Measurements from ENCODE around the gene MIGA1.

MIGA1 gene

DNA sequence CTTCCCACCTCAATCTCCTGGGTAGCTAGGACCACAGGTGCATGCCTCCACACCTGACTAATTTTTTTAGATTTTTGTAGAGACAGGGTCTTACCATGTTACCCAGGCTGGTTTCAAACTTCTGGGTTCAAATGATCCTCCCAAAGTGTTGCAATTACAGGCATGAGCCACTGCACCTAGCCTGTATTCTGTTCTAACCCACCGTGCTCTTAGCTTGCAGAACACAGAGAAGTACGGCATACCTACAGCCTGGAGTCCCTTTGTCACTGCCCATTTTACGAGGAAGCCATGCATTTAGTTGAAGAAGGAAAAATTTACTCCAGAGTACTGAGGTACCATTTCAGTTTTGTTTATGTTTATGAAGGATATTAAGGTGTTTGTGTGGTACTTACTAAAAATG, 79.3 kb downstream of the MIGA1 start:
- Histone ChIP-seq H3K9me3 (ENCODE audit: control extremely low read depth in 1 of 5, control insufficient read depth in 4 of 5, insufficient read depth in 2 of 5, low read depth in 1 of 5, low read length in 4 of 5) (peaks cover 0 to 13% (median 0%) of the 10 kb centered on the region in 5 experiments), H3K36me3 (ENCODE audit: control insufficient read depth in 4 of 4, insufficient read depth in 4 of 4, low read length in 3 of 4) (peaks cover 2 to 32% (median 18%) of the 10 kb centered on the region in 4 experiments), H3K4me1 (ENCODE audit: control extremely low read depth in 1 of 4, control insufficient read depth in 4 of 4, insufficient read depth in 4 of 4, low read length in 3 of 4) (no peaks in the 10 kb centered on the region), H3K27ac (ENCODE audit: insufficient read depth in 1 of 2, low read depth in 1 of 2, low read length in 2 of 2, poor library complexity in 1 of 2, severe bottlenecking in 2 of 2) (no peak overlapping the region), H3K27me3 (replicated peaks in 2 of 5; ENCODE audit: control insufficient read depth in 4 of 5, insufficient read depth in 5 of 5, low read length in 4 of 5) (no peaks in the 10 kb centered on the region), H3K4me3 (ENCODE audit: control insufficient read depth in 1 of 7, extremely low read depth in 1 of 7, insufficient read depth in 4 of 7, low read depth in 2 of 7, low read length in 6 of 7) (no peak overlapping the region)
- no peak for DNase-seq
- 94% methylated on average over 3 of the region's 3 CpGs for WGBS (ENCODE audit: insufficient coverage)
- ChIA-PET CTCF (interaction anchor here (0.7 kb wide), 1 partner anchor 26 kb away, joined by 4 read pairs; no protein-coding TSS in a partner anchor), POLR2A (interaction anchor here (0.6 kb wide), 1 partner anchor 9 kb away, joined by 3 read pairs; no protein-coding TSS in a partner anchor)

DNA sequence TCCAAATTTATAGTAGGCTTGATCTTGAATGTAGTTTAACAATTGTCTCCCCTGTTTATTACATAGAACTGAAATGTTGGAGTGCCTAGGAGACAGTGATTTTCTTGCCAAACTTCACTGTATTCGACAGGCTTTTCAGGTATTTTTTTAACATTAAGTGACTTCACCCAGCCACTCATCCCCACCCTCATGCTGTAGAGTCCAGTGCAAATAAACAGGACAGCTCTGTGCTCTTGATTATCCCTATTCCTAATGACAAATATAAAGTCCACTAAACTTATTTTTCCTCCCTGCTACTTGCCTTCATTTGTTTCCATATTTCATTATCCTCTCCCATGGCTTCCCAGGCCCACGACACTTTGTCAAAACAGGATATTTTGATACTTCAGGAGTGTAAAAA, 79.8 kb downstream of the MIGA1 start:
- WGBS (ENCODE audit: insufficient coverage) = 100% methylated on average over 1 of the region's 2 CpGs
- peaks cover 0 to 29% (median 18%) of the 10 kb centered on the region in 4 experiments for H3K36me3 ChIP-seq (ENCODE audit: control insufficient read depth in 4 of 4, insufficient read depth in 4 of 4, low read length in 3 of 4)
- H3K4me1 ChIP-seq (ENCODE audit: control extremely low read depth in 1 of 4, control insufficient read depth in 4 of 4, insufficient read depth in 4 of 4, low read length in 3 of 4) = no peaks in the 10 kb centered on the region
- ChIA-PET CTCF (no interaction called here), POLR2A (no interaction called here)
- H3K9me3 ChIP-seq (ENCODE audit: control extremely low read depth in 1 of 5, control insufficient read depth in 4 of 5, insufficient read depth in 2 of 5, low read depth in 1 of 5, low read length in 4 of 5) = peaks cover 0 to 11% (median 0%) of the 10 kb centered on the region in 5 experiments
- H3K27ac ChIP-seq (ENCODE audit: insufficient read depth in 1 of 2, low read depth in 1 of 2, low read length in 2 of 2, poor library complexity in 1 of 2, severe bottlenecking in 2 of 2) = no peak overlapping the region
- no peaks in the 10 kb centered on the region for H3K27me3 ChIP-seq (replicated peaks in 2 of 5; ENCODE audit: control insufficient read depth in 4 of 5, insufficient read depth in 5 of 5, low read length in 4 of 5)
- no peak overlapping the region for H3K4me3 ChIP-seq (ENCODE audit: control insufficient read depth in 1 of 7, extremely low read depth in 1 of 7, insufficient read depth in 4 of 7, low read depth in 2 of 7, low read length in 6 of 7)
- no peak for DNase-seq

DNA sequence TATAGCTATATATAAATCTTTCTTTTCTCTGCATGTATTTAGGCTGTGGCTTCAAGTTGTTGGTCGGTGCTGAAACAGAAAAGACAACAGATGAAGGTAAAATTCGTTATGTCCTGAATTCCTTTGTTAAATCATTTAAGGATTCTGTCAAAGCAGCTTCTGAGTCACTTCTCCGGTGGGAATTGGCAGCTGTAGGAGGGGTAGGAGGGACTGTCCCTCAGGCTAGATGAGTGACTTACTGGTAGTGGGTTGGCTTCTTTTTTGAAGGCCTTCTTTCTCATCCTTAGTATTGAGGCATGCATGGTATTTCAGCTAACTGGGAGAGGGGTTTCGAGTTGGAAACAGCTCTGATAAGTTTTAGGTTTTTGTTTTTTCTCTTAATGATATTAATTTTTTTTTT, 86.8 kb downstream of the MIGA1 start:
- H3K36me3 ChIP-seq (ENCODE audit: control insufficient read depth in 4 of 4, insufficient read depth in 4 of 4, low read length in 3 of 4) = peaks cover 5 to 25% (median 15%) of the 10 kb centered on the region in 4 experiments
- no peaks in the 10 kb centered on the region for H3K27me3 ChIP-seq (replicated peaks in 2 of 5; ENCODE audit: control insufficient read depth in 4 of 5, insufficient read depth in 5 of 5, low read length in 4 of 5)
- ChIA-PET CTCF (interaction anchor here (1.5 to 1.7 kb wide), 2 partner anchors 17 to 41 kb away, joined by 5 read pairs; no protein-coding TSS in a partner anchor), POLR2A (no interaction called here)
- H3K27ac ChIP-seq (ENCODE audit: insufficient read depth in 1 of 2, low read depth in 1 of 2, low read length in 2 of 2, poor library complexity in 1 of 2, severe bottlenecking in 2 of 2) = no peak overlapping the region
- no peak for DNase-seq
- no peaks in the 10 kb centered on the region for H3K4me1 ChIP-seq (ENCODE audit: control extremely low read depth in 1 of 4, control insufficient read depth in 4 of 4, insufficient read depth in 4 of 4, low read length in 3 of 4)
- no peaks in the 10 kb centered on the region for H3K9me3 ChIP-seq (ENCODE audit: control extremely low read depth in 1 of 5, control insufficient read depth in 4 of 5, insufficient read depth in 2 of 5, low read depth in 1 of 5, low read length in 4 of 5)
- 100% methylated on average over 3 of the region's 4 CpGs for WGBS (ENCODE audit: insufficient coverage)
- no peak overlapping the region for H3K4me3 ChIP-seq (ENCODE audit: control insufficient read depth in 1 of 7, extremely low read depth in 1 of 7, insufficient read depth in 4 of 7, low read depth in 2 of 7, low read length in 6 of 7)

DNA sequence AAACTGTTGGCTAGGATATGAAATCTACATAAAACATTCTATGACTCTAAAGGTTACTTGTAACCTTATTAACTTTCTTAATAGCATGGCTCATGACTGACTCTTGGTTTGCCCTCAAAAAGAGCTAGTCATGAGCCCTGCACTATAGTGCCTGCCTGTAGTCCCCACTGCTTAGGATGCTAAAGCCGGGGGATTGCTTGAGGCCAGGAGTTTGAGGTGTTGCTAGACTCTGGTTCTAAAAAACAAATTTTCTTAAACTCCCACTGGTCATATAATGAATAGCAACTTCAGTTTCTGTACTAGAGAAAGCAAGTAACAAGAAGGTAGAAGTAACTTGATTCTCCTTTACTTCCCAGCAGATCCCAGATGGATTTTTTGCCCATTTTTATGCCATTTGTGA, 93.2 kb downstream of the MIGA1 start:
- Histone ChIP-seq H3K4me3 (ENCODE audit: control insufficient read depth in 1 of 7, extremely low read depth in 1 of 7, insufficient read depth in 4 of 7, low read depth in 2 of 7, low read length in 6 of 7) (no peak overlapping the region), H3K27ac (ENCODE audit: insufficient read depth in 1 of 2, low read depth in 1 of 2, low read length in 2 of 2, poor library complexity in 1 of 2, severe bottlenecking in 2 of 2) (no peak overlapping the region), H3K36me3 (ENCODE audit: control insufficient read depth in 4 of 4, insufficient read depth in 4 of 4, low read length in 3 of 4) (peaks cover 0 to 21% (median 8%) of the 10 kb centered on the region in 4 experiments), H3K27me3 (replicated peaks in 2 of 5; ENCODE audit: control insufficient read depth in 4 of 5, insufficient read depth in 5 of 5, low read length in 4 of 5) (no peaks in the 10 kb centered on the region), H3K4me1 (ENCODE audit: control extremely low read depth in 1 of 4, control insufficient read depth in 4 of 4, insufficient read depth in 4 of 4, low read length in 3 of 4) (no peaks in the 10 kb centered on the region), H3K9me3 (ENCODE audit: control extremely low read depth in 1 of 5, control insufficient read depth in 4 of 5, insufficient read depth in 2 of 5, low read depth in 1 of 5, low read length in 4 of 5) (no peaks in the 10 kb centered on the region)
- no CpG with 5 or more reads among the region's 1 CpG for WGBS (ENCODE audit: insufficient coverage)
- no peak for DNase-seq
- POLR2A ChIA-PET = no interaction called here
- CTCF ChIA-PET = no interaction called here

GRCh38 chr1:77873461-77873860, 94.0 kb downstream of the MIGA1 start:
- H3K4me3 ChIP-seq (ENCODE audit: control insufficient read depth in 1 of 7, extremely low read depth in 1 of 7, insufficient read depth in 4 of 7, low read depth in 2 of 7, low read length in 6 of 7) = no peak overlapping the region
- POLR2A ChIA-PET = no interaction called here
- WGBS (ENCODE audit: insufficient coverage) = no CpG with 5 or more reads among the region's 1 CpG

DNA sequence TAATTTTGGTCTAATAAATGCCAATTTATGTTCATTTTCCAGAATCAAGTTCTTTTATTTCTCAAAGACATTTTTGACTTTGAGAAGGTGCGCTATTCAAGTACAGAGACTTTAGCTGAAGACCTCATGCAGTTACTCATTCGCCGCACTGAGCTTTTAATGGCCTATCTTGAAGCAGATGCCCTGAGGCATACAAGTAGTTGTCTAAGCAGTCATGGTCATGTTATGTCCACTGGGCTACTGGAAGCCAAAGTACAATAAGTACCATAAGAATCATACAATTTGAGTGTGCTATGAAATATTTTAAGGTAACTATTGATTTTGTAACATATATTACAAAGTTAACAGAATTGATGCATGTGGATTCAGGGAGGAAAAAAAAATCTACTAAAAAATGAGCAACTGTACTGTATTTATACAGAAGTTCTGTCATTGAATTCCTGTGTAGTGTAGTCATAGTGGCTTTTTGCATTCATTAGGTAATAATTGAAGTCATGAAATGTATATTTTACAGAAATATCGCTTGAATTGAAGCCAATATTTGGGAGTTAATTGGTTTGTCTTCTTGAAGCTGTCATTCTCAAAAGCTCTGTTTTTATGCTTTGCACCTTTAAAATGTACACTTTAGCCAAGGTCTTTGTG, 95.5 kb downstream of the MIGA1 start:
- H3K4me3 ChIP-seq (ENCODE audit: control insufficient read depth in 1 of 7, extremely low read depth in 1 of 7, insufficient read depth in 4 of 7, low read depth in 2 of 7, low read length in 6 of 7) = no peak overlapping the region
- H3K9me3 ChIP-seq (ENCODE audit: control extremely low read depth in 1 of 5, control insufficient read depth in 4 of 5, insufficient read depth in 2 of 5, low read depth in 1 of 5, low read length in 4 of 5) = no peaks in the 10 kb centered on the region
- peaks cover 0 to 11% (median 5%) of the 10 kb centered on the region in 4 experiments for H3K36me3 ChIP-seq (ENCODE audit: control insufficient read depth in 4 of 4, insufficient read depth in 4 of 4, low read length in 3 of 4)
- no peak overlapping the region for H3K27ac ChIP-seq (ENCODE audit: insufficient read depth in 1 of 2, low read depth in 1 of 2, low read length in 2 of 2, poor library complexity in 1 of 2, severe bottlenecking in 2 of 2)
- no peak for DNase-seq
- H3K27me3 ChIP-seq (replicated peaks in 2 of 5; ENCODE audit: control insufficient read depth in 4 of 5, insufficient read depth in 5 of 5, low read length in 4 of 5) = no peaks in the 10 kb centered on the region
- ChIA-PET POLR2A (no interaction called here), CTCF (no interaction called here)
- 95% methylated on average over 2 of the region's 4 CpGs for WGBS (ENCODE audit: insufficient coverage)
- H3K4me1 ChIP-seq (ENCODE audit: control extremely low read depth in 1 of 4, control insufficient read depth in 4 of 4, insufficient read depth in 4 of 4, low read length in 3 of 4) = no peaks in the 10 kb centered on the region

More at GRCh38 chr1:77873461-77873860, 94.0 kb downstream of the MIGA1 start:
- no peak for DNase-seq
- no peaks in the 10 kb centered on the region for H3K27me3 ChIP-seq (replicated peaks in 2 of 5; ENCODE audit: control insufficient read depth in 4 of 5, insufficient read depth in 5 of 5, low read length in 4 of 5)
- H3K4me1 ChIP-seq (ENCODE audit: control extremely low read depth in 1 of 4, control insufficient read depth in 4 of 4, insufficient read depth in 4 of 4, low read length in 3 of 4) = no peaks in the 10 kb centered on the region
- H3K36me3 ChIP-seq (ENCODE audit: control insufficient read depth in 4 of 4, insufficient read depth in 4 of 4, low read length in 3 of 4) = peaks cover 0 to 14% (median 6%) of the 10 kb centered on the region in 4 experiments
- CTCF ChIA-PET = no interaction called here
- no peak overlapping the region for H3K27ac ChIP-seq (ENCODE audit: insufficient read depth in 1 of 2, low read depth in 1 of 2, low read length in 2 of 2, poor library complexity in 1 of 2, severe bottlenecking in 2 of 2)
- no peaks in the 10 kb centered on the region for H3K9me3 ChIP-seq (ENCODE audit: control extremely low read depth in 1 of 5, control insufficient read depth in 4 of 5, insufficient read depth in 2 of 5, low read depth in 1 of 5, low read length in 4 of 5)

GRCh38 chr1:77876884-77877283, 97.4 kb downstream of the MIGA1 start:
- WGBS (ENCODE audit: insufficient coverage) = 100% methylated on average over 2 of the region's 4 CpGs
- DNase-seq = no peak

More at GRCh38 chr1:77876884-77877283, 97.4 kb downstream of the MIGA1 start:
- no peak overlapping the region for H3K4me3 ChIP-seq (ENCODE audit: control insufficient read depth in 1 of 7, extremely low read depth in 1 of 7, insufficient read depth in 4 of 7, low read depth in 2 of 7, low read length in 6 of 7)
- ChIA-PET POLR2A (no interaction called here), CTCF (interaction anchor here (1.8 kb wide), 1 partner anchor 23 kb away, joined by 4 read pairs; no protein-coding TSS in a partner anchor)
- H3K27ac ChIP-seq (ENCODE audit: insufficient read depth in 1 of 2, low read depth in 1 of 2, low read length in 2 of 2, poor library complexity in 1 of 2, severe bottlenecking in 2 of 2) = no peak overlapping the region
- peaks cover 0 to 11% (median 5%) of the 10 kb centered on the region in 4 experiments for H3K36me3 ChIP-seq (ENCODE audit: control insufficient read depth in 4 of 4, insufficient read depth in 4 of 4, low read length in 3 of 4)
- no peaks in the 10 kb centered on the region for H3K9me3 ChIP-seq (ENCODE audit: control extremely low read depth in 1 of 5, control insufficient read depth in 4 of 5, insufficient read depth in 2 of 5, low read depth in 1 of 5, low read length in 4 of 5)
- no peaks in the 10 kb centered on the region for H3K4me1 ChIP-seq (ENCODE audit: control extremely low read depth in 1 of 4, control insufficient read depth in 4 of 4, insufficient read depth in 4 of 4, low read length in 3 of 4)
- no peaks in the 10 kb centered on the region for H3K27me3 ChIP-seq (replicated peaks in 2 of 5; ENCODE audit: control insufficient read depth in 4 of 5, insufficient read depth in 5 of 5, low read length in 4 of 5)

Measured in common myeloid progenitor, CD34-positive (primary cell).